Measurements from ENCODE around the gene MEMO1. TPM values are rescaled to one million over a fixed set of nuclear protein-coding genes. Genes with fewer than 3 reads are reported as not detected.

The MEMO1 gene
- total and polyA plus RNA-seq, 8 donors = 3.5 to 33.8 (median 25.6) TPM

DNA sequence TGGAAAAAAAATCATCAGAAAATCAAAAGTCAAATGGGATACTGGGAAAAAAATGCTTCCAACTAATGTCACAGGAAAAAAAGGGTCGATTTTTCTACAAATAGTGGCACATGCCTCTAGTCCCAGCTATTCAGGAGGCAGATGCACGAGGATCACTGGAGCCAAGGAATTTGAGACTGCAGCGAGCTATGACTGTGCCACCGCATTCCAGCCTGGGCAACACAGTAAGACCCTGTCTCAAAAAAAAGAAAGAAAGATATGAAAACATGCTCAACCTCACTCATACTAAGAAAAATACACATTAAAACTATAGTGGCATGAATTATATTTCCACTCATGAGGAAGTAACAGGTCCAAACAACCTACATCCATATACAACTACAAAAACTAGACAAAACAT, 17.9 kb downstream of the MEMO1 start:
- TF ChIP-seq POLR2A (IDR thresholded peaks at IDR 0.05) = no peak
- no peak for TF ChIP-seq POLR2AphosphoS5 (IDR thresholded peaks at IDR 0.05)
- no peak for TF ChIP-seq EP300 (IDR thresholded peaks at IDR 0.05)
- TF ChIP-seq, protein P1, sequence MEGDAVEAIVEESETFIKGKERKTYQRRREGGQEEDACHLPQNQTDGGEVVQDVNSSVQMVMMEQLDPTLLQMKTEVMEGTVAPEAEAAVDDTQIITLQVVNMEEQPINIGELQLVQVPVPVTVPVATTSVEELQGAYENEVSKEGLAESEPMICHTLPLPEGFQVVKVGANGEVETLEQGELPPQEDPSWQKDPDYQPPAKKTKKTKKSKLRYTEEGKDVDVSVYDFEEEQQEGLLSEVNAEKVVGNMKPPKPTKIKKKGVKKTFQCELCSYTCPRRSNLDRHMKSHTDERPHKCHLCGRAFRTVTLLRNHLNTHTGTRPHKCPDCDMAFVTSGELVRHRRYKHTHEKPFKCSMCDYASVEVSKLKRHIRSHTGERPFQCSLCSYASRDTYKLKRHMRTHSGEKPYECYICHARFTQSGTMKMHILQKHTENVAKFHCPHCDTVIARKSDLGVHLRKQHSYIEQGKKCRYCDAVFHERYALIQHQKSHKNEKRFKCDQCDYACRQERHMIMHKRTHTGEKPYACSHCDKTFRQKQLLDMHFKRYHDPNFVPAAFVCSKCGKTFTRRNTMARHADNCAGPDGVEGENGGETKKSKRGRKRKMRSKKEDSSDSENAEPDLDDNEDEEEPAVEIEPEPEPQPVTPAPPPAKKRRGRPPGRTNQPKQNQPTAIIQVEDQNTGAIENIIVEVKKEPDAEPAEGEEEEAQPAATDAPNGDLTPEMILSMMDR (IDR thresholded peaks at IDR 0.05) = no peak
- DNase-seq = no peak
- intact Hi-C loops (cut with DNase I; ENCODE audit: low total_unique reads) = no loop called here
- no peak overlapping the region for H3K4me3 ChIP-seq
- H3K4me1 ChIP-seq = peaks cover 4 to 18% (median 9%) of the 10 kb centered on the region in 4 donors
- no peaks in the 10 kb centered on the region for H3K36me3 ChIP-seq
- no peaks in the 10 kb centered on the region for H3K9me3 ChIP-seq
- 82 to 96% (median 93%) methylated on average over 4 of the region's 4 CpGs for WGBS, 5 donors
- H3K27me3 ChIP-seq = no peaks in the 10 kb centered on the region
- H3K27ac ChIP-seq = no peak overlapping the region

DNA sequence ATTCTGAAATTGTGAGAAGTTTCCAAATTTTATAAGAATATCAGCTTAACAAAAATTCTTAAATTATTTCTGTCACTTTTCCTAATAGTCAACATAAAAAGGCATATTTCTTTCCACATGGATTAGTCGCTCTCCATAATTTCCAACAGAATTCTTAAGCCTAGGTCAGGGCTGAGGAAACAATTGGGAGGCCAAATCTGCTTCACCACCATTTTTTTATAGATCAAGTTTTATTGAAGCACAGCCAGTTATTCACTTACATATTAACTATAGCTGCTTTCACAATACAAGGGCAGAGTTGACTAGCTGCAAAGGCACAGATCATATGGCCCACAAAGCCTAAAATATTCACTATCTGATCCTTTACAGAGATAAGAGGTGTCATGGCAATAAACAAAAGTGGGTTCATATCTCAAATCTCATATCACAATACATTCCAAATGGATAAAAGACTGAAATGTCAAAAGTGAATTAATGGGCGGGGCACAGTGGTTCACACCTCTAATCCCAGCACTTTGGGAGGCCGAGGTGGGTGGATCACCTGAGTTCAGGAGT, 18.7 kb downstream of the MEMO1 start:
- Histone ChIP-seq H3K27me3 (no peaks in the 10 kb centered on the region), H3K4me3 (no peak overlapping the region), H3K36me3 (no peaks in the 10 kb centered on the region), H3K4me1 (peaks cover 0 to 23% (median 13%) of the 10 kb centered on the region in 4 donors), H3K9me3 (no peaks in the 10 kb centered on the region), H3K27ac (no peak overlapping the region)
- 78 to 88% (median 80%) methylated on average over 3 of the region's 3 CpGs for WGBS, 5 donors
- no peak for DNase-seq
- intact Hi-C loops (cut with DNase I; ENCODE audit: low total_unique reads) = no loop called here
- TF ChIP-seq POLR2AphosphoS5 (IDR thresholded peaks at IDR 0.05) (no peak), EP300 (IDR thresholded peaks at IDR 0.05) (no peak), POLR2A (IDR thresholded peaks at IDR 0.05) (no peak)
- TF ChIP-seq, protein P1 (IDR thresholded peaks at IDR 0.05) = no peak

DNA sequence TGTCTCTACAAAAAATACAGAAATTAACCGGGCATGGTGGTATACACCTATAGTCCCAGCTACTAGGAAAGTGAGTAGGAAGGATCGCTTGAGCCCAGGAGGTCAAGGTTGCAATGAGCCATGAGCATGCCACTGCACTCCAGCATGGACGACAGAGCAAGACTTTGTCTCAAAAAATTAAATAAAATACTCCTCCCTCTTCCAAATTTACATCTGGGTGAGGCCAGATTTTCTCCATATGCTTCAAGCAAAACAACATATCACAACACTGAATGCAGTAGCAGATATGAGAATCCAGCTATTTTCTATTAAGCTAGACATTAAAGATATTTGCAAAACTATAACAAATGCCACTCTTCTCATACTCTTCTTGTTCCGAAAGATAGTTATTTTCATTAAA, 20.9 kb downstream of the MEMO1 start:
- Histone ChIP-seq H3K27ac (no peak overlapping the region), H3K4me1 (peaks cover 0 to 28% (median 14%) of the 10 kb centered on the region in 4 donors), H3K36me3 (no peaks in the 10 kb centered on the region), H3K27me3 (no peaks in the 10 kb centered on the region), H3K9me3 (no peaks in the 10 kb centered on the region), H3K4me3 (no peak overlapping the region)
- intact Hi-C loops (cut with DNase I; ENCODE audit: low total_unique reads) = no loop called here
- no peak for DNase-seq
- 92 to 97% (median 95%) methylated on average over 4 of the region's 4 CpGs for WGBS, 5 donors
- no peak for TF ChIP-seq POLR2AphosphoS5 (IDR thresholded peaks at IDR 0.05)
- TF ChIP-seq POLR2A (IDR thresholded peaks at IDR 0.05) = no peak
- TF ChIP-seq, protein P1 (IDR thresholded peaks at IDR 0.05) = no peak
- TF ChIP-seq EP300 (IDR thresholded peaks at IDR 0.05) = no peak

DNA sequence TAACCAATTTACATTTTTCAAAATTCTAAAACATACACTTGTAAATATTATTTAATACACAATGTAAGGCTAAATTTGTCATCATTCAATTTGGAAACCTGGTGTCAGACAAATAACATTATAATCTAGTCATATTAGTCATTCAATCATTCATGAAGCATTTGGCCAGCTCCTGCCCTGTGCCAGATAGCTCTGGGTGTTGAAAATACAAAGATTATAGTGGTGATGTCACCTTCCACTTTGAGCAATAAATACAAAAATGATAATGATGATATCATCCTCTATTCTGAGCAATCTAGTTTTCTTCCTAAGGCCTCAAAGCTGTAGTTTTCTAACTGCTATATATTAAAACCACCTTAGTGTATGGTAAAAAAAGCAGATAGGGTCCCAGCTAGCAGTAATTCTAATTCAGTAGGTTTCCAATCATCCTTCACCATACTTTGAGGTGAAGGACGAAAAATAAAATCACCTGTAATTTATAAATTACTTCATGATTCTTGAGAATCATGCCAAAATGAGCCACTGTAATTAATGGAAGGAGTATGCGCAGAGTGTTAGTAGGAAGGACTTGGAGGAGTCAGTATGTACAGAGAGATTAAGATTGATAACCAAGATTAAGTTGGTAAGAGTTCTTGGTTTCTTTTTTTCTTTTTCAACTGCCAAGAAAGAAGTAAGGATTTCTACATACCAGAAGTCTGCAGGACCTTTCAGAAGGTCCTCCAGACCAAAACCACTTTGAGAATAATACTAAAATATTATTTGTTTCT, 23.2 kb downstream of the MEMO1 start:
- H3K9me3 ChIP-seq = no peaks in the 10 kb centered on the region
- H3K27me3 ChIP-seq = no peaks in the 10 kb centered on the region
- peaks cover 0 to 25% (median 11%) of the 10 kb centered on the region in 4 donors for H3K4me1 ChIP-seq
- intact Hi-C loops (cut with DNase I; ENCODE audit: low total_unique reads) = no loop called here
- no peak overlapping the region for H3K27ac ChIP-seq
- WGBS, 5 donors = 84 to 96% (median 89%) methylated on average over 2 of the region's 2 CpGs
- no peak for TF ChIP-seq POLR2AphosphoS5 (IDR thresholded peaks at IDR 0.05)
- no peak overlapping the region for H3K4me3 ChIP-seq
- DNase-seq = no peak
- peaks cover 0 to 7% (median 0%) of the 10 kb centered on the region in 4 donors for H3K36me3 ChIP-seq

DNA sequence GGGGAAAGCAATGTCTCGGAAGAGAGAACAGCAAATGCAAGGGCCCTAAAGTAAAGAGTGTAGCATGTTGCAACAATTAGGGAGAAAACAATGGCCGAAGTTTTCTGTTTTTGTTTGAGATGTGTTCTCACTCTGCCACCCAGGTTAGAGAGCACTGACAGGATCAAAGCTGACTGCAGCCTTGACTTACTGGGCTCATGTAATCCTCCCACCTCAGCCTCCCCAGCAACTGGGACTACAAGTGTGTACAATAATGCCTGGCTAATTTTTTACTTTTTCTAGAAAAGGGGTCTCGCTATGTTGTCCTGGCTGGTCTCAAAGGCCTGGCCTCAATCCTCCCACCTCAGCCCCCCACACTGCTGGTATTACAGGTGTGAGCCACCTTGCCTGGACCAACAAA, 23.9 kb downstream of the MEMO1 start:
- no peaks in the 10 kb centered on the region for H3K27me3 ChIP-seq
- H3K27ac ChIP-seq = no peak overlapping the region
- H3K4me3 ChIP-seq = no peak overlapping the region
- WGBS, 5 donors = 64 to 83% (median 67%) methylated on average over 3 of the region's 3 CpGs
- peaks cover 0 to 25% (median 11%) of the 10 kb centered on the region in 4 donors for H3K4me1 ChIP-seq
- TF ChIP-seq, protein P1 (IDR thresholded peaks at IDR 0.05) = no peak
- no peak for TF ChIP-seq POLR2AphosphoS5 (IDR thresholded peaks at IDR 0.05)
- no peak for TF ChIP-seq POLR2A (IDR thresholded peaks at IDR 0.05)
- no peak for TF ChIP-seq EP300 (IDR thresholded peaks at IDR 0.05)
- H3K36me3 ChIP-seq = peaks cover 0 to 7% (median 0%) of the 10 kb centered on the region in 4 donors
- intact Hi-C loops (cut with DNase I; ENCODE audit: low total_unique reads) = no loop called here
- no peaks in the 10 kb centered on the region for H3K9me3 ChIP-seq
- no peak for DNase-seq
